ENCODE results near the gene C16orf87.

DNA sequence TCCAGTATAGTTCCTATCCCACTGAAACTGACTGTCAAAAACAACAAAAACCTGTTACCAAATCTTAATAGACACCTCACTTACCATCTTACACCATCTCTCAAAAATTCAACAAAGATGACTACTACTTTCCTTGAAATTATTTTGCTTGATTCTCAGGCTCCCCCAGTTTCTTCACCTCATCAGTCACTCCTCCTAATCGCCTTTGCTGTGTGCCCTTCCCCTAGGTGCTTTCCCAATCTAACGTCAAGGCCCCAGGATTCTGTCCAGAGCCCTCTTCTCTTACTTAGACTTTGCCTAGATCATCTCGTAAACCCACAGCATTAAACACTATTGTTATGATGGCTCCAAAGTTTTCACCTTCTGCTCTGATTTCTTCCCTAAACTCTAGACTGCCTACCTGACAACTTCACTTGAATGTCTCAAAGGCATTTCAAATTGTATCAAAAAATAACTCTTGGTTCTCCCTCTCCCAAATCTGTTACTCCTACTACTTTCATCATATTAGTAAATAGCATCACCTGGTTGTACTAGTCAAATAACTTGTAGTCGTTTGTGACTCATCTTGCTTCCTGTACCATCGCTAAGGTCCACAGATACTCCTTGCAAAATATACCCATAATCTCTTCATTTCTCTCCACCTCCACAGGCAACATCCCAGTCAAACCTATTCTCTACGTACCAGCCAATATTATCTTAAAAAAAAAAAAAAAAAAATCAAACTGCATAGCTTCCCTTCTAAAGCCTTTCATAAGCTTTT, 18.0 kb downstream of the C16orf87 start:
- TF ChIP-seq, protein P1, sequence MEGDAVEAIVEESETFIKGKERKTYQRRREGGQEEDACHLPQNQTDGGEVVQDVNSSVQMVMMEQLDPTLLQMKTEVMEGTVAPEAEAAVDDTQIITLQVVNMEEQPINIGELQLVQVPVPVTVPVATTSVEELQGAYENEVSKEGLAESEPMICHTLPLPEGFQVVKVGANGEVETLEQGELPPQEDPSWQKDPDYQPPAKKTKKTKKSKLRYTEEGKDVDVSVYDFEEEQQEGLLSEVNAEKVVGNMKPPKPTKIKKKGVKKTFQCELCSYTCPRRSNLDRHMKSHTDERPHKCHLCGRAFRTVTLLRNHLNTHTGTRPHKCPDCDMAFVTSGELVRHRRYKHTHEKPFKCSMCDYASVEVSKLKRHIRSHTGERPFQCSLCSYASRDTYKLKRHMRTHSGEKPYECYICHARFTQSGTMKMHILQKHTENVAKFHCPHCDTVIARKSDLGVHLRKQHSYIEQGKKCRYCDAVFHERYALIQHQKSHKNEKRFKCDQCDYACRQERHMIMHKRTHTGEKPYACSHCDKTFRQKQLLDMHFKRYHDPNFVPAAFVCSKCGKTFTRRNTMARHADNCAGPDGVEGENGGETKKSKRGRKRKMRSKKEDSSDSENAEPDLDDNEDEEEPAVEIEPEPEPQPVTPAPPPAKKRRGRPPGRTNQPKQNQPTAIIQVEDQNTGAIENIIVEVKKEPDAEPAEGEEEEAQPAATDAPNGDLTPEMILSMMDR (IDR thresholded peaks at IDR 0.05; ENCODE audit: insufficient read depth, low read depth, low read length): no peak
- TF ChIP-seq EZH2 (IDR thresholded peaks at IDR 0.05; ENCODE audit: insufficient read depth, low read length): no peak

Data from astrocyte (in vitro differentiated cells and primary cell).